Activated T-helper 1 cell treated with Interleukin-2 at 50 U/mL for 16 hours (primary cell): ENCODE results near the gene CLCN1.

ENCODE experiments used
- DNase-seq: peaks from one replicate; pipeline ENCODE4 v3.0.0-alpha.2; 2020; ENCODE audit warnings: low read depth

The CLCN1 gene

DNA sequence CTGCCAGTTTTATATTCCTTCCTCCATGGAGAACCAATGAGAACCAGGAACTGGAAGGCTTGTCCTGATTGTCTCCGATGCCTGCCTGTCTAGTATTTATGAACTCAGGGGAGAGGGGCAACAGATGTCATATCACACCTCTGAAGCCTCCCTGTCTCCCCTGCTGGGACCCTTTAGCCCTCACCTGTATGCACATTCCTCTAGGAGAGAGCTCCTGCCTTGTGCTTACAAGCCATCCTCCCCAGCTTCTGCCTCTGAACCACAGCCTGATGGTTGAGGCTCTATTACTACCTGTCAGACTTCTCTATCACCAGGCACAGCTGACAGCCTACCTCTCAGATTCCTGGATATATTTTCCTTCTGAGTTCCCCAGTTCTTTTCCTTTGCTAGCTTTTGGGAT lies 52.5 kb downstream of the CLCN1 start:
- no peak for DNase-seq

DNA sequence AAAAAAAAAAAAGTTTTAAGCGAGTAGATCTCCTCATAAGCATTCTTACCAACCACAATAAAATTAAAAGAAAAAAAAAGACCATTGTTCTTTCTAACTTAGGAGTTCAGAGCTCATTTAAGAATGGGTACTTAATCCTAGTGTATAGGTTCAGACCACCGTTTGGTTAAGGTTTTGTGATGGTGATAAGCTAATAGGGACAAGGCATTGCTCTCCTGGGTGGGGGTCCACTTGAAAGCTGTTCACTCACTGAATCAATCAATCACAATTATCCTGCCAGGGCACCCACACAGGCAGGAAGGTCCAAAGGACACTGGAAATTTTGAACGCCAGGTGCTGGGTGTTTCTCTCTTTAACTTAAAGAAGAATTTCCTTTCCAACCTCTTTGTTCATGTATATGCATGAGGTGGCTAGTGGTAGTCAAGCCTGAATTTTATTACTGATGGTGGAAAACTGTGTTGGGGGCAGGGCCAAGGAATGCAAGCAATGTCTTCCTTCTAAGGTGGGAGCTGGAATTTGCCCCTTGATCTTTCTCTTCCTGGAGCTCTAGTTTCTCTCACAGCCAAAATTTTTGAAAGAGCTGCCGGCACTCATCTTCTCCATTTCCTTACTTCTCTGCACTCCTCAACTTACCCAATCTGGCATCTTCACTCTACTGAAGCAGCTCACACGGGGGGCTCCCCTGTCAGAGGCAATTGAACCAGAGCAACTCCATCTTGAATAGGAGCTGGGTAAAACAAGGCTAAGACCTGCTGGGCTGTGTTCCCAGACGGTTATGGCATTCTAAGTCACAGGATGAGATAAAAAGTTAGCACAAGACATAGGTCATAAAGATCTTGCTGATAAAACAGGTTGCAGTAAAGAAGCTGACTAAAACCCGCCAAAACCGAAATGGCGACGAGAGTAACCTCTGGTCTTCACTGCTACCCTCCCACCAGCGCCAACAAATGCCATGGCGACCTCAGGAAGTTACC lies 54.1 kb downstream of the CLCN1 start:
- DNase-seq = no peak

DNA sequence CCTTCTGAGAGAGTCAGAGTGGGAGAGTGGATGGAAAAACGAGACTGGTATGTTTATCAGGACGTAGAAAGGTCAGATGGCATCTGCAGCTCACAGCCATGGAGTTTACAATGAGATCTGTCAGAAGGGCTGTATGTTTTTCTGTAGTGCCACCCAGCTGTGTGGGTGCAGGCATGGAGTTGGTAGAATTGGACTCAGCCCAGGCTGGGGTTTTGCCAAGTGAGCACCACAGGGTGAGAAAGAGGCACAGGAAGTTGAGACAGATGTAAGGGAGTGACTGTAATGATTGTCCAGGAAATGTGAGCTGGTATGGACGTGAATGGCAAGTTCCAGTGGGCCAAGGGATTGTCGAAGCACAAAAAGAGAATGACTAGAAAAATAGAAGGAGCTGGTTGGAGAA lies 56.2 kb downstream of the CLCN1 start:
- DNase-seq = peak; percentile 54

DNA sequence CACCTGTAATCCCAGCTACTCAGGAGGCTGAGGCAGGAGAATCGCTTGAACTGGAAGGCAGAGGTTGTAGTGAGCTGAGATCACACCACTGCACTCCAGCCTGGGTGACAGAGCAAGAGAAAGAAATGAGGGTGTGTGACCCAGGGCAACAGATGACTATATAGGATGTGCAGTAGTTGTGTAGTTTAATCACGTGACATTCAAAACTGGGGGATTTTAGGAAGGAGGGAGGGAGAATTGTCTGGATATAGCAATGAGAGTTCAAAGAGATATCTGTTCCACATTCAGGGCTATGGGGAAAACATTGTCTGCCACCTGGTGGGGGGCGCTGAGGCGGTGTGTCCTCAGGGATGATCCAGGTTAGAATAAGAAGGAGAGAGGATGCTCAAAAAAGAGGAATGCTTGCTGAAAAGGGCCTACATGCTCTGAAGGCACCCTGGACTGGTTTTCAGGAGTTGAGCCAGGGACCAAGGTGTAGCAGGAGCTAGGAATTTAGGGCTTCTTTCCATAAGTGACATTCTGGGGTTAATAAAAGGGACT lies 57.4 kb downstream of the CLCN1 start:
- no peak for DNase-seq

DNA sequence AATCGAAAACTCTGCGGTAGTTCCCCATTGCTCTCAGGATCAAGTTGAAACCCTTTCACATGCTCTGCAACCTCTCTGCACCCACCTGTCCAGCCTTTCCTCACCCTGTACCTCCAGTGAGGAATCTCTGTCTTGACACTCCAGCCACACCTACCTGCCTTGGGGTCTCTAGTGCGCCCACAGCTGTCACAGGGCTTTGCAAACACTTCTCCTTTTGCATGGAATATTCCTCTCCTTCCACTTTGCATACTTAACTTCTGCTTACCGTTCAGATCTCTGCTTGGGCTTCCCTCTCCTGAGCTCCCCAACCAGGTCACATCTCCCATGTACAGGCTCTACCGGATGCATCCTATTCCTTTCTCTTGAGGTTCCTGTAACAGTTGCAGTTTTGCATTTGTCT lies 58.6 kb downstream of the CLCN1 start:
- DNase-seq = no peak

DNA sequence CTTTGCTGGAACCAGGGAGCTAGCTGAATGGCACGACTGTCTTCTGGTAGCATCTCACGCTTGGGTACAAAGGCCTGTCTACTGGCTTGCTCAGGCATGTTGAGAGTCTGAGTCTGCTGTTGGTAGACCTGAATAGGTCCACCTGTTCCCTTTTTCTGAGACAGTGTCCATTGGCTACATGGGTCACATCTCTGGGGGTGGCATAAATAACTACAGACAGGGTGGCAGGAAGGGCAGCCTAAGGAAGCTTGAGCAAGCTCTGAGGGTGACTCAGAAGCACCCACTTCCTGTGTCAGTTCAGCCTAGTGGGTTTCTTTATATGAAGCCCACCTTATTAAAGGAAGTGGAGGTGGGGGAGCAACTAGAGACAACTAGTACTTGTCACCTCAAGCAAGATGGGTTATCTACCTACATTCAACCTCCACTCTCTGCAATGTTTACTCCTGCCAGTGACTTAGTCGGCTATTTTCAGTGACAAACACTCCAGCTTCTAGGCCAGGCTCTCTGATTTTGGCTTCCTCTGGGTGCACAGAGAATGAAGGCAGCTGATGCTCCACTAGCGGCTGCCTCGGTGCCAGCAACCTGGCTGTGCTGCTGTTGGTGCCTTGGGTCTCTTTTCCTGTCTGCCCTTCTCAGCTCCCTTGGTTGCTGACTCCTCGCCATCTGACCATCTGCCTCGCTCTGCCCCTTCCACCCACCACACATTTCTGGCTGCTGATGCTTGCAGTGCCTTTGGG lies 59.6 kb downstream of the CLCN1 start:
- peak; percentile 25 for DNase-seq

DNA sequence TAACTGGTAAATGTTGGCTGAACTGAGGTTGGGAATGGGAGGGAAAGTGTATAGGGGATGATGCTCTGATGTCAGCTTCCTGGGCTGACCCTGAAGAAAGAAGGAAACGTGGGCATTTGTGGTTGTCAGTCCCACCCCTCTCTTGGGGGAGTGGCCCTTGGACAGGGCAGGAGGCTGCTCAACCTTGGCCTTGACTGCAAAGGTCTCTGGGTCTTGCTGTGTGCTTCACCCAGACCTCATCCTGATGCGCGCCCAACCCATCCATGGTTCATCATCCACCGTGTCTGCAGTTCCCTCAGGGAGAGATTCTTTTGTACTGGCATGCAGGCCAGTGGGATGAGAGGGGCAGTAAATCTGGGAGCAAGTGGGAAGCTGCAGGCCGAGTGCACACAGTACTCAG lies 60.5 kb downstream of the CLCN1 start:
- DNase-seq = no peak

DNA sequence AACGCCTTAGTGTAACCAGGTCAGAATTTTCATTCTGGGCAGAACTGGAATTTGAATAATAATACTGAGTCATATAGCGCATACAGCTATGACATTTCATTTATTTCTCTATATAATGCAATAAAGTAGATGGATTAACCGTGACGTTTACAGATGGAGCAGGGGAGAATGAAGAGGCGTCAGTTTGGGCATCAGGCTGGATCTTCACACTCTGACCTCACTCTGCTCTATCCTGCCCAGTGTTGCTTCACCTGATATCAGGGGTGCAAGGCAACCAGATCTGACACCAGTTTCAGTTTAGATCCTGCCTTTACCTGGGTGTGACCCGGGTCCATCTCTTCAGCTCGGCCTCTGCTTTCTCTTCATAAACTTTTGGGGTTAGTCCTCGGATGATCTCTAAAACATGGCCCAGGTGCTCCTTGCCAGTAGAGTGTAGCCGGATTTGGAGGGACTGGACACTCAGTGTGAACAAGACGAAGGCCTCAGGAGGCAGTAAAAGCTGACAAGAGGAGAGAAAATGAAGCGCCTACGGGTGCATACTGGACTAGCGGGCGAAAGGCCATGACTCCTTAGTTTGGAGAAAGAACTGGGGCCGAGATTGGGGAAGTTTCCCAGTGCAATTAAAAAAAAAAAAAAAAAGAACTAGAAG lies 63.8 kb downstream of the CLCN1 start:
- no peak for DNase-seq

DNA sequence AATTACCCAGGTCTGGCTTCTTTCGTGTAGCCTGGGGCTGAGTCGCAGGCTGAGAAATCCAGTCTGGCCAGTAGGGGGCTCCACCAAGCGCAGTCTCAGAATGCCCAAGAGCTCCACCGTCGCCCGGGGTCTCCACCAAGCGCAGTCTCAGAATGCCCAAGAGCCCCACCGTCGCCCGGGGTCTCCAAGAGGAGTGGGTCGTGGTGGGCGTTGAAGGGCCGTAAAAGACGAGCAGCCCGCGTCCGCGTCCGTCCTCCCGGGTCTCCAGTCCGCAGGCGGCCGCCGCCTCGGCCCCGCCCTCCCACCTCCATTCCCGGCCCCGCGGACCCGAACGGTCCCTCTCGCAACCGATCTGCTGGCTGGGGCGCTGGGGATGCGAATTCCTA lies 64.3 kb downstream of the CLCN1 start:
- DNase-seq = peak; percentile 76

DNA sequence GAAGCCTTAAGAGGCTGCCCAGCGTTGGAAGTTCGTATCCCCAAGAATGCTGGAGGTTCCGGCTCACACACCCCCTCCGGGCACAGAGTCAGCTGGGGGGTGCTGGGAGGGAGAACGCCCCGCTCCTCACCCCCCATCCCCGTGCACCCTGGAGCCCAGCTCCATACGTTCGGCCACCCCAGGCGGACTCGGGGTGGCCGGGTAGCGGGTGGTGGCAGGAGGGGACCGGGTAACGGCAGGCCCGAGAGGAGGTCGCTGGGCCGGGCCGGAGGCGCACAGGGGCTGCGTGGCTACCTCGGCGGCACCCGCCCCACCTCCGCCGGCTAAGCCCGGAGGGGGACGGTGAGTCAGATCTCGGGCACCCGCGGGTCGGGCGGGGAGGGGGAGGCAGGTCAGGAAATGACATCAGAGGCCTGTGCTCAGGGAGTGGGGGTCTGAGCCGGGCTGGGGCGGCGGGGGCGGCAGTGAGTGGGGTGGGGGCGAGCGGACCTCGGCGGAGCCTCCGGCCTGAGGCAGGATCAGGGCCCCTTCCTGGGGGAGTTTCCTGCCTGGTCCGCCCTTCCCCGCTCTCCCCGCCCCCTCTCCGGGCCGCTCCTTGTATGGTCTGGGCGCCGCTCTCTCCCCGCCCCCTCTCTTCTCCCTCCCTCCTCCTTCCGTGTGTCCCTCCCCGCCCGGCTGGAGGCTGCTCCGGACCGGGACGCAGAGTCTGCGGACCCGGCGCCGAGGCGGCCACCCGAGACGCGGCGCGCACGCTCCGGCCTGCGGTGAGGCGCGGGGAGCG lies 64.9 kb downstream of the CLCN1 start, which contains the start of gene ZYX:
Gene ZYX (plus strand): TSS at position 700 of the 781 bp plus-strand sequence. CDS start 227 bp downstream, outside the sequence.
- peak; percentile 83 for DNase-seq

DNA sequence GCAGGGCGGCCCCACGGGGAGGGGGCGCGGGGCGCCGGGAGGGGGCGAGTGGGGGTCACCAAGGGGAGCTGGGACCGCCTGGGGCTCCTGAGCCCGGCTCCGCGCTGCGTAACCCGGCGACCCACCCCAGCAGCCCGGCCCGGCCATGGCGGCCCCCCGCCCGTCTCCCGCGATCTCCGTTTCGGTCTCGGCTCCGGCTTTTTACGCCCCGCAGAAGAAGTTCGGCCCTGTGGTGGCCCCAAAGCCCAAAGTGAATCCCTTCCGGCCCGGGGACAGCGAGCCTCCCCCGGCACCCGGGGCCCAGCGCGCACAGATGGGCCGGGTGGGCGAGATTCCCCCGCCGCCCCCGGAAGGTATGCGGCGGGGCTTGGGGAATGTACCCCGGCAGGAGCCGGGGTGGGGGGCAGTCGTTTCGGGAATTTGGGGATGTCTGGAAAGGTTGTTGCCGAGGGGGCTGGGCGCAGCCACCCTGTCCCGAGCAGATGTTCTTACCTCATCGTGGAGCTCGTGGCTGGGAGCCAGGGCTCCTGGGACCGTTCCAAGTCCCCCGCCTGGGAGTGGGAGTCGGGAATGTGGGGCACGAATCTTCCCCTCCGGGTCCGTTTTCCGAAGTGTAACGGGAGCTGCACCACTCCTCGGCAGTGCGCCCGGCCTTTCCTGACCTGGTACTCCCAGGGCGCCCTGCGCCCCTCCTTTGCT lies 65.7 kb downstream of the CLCN1 start:
- no peak for DNase-seq

DNA sequence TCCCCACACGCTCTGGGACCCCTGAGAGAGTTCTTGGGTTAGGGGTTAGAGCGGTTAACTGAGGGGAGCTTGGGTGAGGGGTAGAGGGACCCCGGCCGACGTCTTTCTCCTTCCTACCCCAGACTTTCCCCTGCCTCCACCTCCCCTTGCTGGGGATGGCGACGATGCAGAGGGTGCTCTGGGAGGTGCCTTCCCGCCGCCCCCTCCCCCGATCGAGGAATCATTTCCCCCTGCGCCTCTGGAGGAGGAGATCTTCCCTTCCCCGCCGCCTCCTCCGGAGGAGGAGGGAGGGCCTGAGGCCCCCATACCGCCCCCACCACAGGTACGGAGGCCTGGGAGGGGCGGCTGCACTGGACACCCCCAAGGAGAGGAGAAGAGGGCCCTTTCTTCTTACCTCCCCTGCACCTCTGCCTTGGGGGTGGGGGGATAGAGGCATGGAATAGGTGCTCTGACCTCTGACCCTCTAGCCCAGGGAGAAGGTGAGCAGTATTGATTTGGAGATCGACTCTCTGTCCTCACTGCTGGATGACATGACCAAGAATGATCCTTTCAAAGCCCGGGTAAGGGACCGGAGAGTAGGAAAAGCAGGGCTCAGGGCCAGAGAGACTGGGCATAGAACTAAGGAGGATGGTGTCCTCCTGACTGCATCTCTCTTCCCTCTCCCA lies 66.3 kb downstream of the CLCN1 start:
- DNase-seq = no peak

DNA sequence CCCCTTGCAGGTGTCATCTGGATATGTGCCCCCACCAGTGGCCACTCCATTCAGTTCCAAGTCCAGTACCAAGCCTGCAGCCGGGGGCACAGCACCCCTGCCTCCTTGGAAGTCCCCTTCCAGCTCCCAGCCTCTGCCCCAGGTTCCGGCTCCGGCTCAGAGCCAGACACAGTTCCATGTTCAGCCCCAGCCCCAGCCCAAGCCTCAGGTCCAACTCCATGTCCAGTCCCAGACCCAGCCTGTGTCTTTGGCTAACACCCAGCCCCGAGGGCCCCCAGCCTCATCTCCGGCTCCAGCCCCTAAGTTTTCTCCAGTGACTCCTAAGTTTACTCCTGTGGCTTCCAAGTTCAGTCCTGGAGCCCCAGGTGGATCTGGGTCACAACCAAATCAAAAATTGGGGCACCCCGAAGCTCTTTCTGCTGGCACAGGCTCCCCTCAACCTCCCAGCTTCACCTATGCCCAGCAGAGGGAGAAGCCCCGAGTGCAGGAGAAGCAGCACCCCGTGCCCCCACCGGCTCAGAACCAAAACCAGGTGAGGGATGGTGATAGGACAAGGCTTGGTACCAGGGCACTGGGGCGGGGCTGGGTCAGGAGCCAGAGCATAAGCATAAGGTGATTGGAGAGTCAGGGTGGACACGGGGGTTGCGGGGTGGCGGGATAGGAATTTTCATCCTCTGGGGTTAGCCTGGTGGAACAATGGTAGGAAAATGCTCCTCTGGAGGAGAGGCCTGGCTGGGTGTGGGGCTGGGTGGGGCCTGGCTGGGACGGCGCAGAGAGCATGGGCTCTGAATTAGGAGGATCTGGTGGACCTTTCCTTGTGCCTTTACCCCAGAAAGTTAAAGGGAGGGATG lies 67.1 kb downstream of the CLCN1 start:
- DNase-seq = no peak

DNA sequence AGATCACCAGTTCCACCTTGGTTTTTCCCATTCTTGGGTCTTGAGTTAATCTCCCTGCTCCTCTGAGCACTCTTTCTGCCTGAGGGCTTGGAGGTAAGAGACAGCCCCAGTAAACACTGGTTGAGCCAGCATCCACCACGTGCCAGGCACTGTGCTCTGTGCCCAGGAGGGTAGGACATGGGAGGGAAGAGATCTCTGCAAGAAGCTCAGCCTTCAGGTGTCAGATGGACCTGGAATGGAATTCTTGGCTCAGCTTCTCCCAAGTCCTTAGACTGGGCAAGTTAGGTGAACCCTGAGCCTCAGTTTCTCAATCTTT lies 67.7 kb downstream of the CLCN1 start:
- no peak for DNase-seq

DNA sequence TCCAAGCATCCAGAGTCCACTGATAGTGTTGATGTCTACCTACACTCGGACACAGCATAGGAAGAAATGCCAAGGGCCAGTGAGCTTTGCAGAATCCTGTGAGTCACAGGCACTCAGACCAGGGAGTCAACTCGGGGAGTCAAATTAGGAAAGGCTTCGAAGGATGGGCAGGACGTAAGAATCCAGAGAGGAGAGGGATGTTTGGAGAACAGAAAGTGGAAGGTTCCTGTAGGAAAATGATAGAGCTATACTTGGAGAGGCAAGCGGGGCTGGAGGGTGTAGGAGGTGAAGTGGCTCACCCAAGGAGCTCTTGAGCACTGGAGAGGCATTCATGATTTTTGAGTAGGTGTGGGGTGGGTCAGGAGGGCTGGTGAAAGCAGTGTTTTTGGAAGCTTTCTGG lies 68.2 kb downstream of the CLCN1 start:
- no peak for DNase-seq

DNA sequence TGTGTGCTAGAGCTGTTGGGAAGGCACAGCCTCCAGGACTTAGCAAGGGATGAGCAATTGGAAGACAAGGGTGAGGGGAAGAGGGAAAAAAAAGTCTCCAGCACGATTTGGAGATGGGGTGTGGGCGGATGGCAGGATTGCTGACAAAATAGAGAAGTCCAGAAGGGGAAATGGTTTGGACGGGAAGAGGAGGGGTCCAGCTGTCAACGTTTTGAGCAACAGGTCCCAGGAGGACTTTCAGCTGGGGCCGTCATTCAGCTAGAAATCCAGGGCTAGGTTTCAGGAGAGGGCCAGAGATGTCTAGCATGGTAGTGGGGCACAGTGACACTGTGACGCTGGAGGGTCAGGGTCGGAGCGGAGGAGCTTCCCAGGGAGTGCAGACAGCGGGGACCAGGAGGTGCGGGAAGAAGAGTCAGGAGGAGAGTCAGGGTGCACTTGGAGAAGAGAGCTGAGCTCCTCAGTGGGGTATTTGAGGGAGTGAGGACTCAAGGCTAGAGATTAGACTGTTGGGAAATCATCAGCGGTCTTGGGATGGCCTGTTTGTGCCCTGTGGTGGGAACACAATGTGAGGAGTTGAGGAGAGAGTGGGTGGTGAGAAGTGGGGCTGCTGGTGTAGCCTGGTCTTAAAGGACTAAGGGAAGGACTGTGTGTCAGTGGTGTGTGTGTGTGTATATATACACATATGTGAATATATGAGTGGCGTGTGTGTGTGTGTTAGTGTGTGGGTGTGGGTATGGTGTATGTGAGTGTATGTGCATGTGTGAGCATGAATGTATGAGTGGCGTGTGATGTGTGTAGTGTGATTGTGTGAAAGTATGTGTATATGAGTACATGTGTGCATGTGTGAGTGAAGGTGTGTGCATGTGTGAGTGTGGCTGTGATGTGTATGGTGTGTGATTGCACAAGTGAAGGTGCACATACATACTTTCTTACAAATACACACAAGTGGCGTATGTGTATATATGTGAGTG lies 69.0 kb downstream of the CLCN1 start:
- no peak for DNase-seq

DNA sequence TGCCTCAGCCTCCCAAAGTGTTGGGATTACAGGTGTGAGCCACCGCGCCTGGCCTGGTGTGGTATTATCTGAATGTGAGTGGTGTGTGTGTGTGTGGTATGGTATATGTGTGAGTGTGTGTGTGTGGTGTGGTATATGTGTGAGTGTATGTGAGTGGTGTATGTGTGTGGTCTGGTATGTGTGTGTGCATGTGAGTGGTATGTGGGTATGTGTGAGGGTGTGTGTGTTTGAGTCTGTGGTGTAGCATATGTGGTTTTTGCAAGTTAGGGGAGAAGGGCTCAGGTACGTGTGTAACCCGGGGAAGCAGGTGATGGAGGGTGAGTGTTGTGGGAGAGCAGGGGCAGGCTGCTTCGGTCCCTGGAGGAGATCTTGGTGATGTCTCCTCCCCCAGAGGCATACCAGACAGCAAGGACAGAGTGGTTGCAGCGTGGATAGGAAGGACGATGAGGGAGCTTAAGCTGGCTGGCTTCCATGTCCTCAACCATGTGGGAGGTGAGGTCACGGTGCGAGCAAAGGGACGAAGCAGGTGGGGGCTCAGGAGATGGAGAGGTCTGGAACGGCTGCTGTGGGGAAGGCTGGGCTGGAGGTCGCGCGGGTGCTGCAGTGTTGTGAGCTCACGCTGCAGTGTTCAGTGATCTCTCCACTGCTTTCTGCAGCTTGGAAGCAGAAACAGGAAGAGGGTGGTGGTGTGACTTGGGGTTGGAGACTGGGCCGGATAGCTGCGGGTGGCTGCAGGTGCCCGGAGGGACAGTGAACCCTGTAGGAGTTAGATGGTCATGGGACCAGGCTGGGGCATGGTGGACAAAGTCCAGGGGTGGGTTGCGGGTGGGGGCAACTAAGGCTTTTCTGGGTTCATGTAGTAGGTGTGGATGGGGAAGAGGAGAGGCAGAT lies 70.2 kb downstream of the CLCN1 start:
- DNase-seq = peak; percentile 18
